Amygdala (tissue), 56 donors: ENCODE results near the gene KNG1.
"Not testable (repeated sequence)": the region's sequence is repeated elsewhere in the genome, so short reads cannot be mapped to it uniquely, and the experiment has no call there.

ENCODE experiments used
- DNase-seq, 56 donors: peaks; one replicate each; lab custom pipeline; 2025; lab: John Stamatoyannopoulos, UW

Gene KNG1

DNA sequence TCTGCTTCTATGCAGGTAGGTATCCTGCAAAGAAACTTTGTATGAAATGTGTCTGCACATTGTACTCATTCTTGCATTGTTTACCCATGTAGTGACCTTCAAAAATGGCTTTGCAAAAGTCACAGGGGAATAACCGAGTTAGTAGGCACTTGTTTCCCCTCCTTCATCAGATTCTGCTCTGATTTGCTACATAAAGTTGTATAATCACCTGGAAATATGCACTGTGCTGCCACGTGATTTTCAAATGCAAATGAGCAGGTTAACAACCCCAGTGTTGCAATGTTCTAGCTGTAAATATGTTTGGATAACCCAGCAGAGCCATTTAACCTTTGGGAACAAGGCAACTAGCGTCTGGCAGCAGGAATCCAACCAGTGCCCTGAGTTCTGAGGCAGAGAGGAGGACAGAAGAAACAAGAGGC, at the start of gene KNG1:
TSS of gene KNG1 (plus strand) at position 321 of the 419 bp plus-strand sequence. CDS start 184 bp downstream, outside the sequence.
- DNase-seq: no peak

GRCh38 chr3:186668426-186668825, 48.7 kb upstream of the KNG1 start:
- no peak for DNase-seq

DNA sequence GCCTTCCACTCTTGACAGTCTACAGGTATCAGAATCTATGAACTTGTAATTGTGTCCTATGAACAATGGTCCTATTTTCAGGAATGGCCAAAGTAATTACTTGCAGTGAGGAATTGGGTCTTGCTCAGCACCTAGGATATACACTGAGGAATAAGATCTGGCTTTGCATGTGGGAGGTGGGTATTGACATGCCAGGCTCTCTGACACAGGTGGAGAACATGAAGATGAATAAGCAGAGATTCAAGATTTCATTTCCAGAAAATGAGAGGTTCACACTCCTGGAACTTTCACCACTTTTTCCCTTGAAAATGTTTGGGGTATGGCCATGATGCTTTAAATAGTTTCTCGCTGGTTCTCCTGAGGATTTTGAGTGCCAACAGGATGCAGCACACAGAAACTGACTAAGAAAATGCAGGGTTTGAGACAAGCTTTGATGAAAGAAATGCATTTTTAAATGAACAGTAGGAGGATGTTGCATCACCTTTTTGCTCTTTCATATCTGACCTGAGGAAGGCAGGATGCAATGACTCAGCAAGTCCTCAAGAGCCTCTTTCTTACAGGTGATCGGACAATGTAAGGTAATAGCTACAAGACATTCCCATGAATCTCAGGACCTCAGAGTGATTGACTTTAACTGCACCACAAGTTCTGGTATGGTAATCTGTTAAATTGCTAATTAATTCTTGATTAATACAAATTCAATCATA, 47.6 kb upstream of the KNG1 start:
- no peak for DNase-seq

DNA sequence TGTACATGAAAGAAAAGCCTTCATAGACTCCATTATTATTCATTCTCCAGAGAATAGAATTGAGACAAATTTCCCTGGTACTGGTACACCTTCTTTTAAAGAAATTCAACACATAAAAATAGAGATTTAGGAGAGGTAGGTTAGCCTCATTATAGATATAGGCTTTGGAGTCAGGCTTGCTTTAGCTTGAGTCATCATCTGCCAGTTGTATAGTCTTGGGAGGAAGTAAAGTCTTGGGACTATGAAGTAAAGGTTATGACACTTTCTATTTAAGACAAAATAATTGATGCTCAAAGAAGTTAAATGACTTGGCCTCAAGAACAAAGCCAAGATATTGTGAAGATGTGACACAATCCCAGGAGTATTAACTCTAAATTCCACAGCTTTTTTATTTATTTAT, 47.0 kb upstream of the KNG1 start:
- no peak for DNase-seq

GRCh38 chr3:186671051-186671450, 46.1 kb upstream of the KNG1 start:
- DNase-seq: no peak

- no peak for DNase-seq
Measured at GRCh38 chr3:186678604-186679003, 38.6 kb upstream of the KNG1 start.

DNA sequence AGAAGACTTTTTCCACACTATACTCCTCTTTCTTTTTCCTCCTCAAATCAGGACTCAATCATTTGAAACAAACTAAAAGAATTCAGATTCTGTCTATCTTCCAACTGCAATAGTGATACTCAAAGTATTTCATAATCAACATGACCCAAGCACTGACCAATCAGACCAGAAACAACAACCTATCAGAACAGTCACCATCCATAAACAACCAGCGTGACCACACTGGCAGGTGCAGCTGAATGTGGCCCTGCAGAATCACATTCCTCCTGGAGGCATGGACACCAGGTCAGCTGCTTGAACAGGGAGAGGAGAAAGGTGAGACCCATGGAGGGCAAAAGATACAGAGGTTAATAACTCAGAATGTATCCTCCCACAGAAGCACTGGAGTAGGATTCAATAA, 38.0 kb upstream of the KNG1 start:
- no peak for DNase-seq

DNA sequence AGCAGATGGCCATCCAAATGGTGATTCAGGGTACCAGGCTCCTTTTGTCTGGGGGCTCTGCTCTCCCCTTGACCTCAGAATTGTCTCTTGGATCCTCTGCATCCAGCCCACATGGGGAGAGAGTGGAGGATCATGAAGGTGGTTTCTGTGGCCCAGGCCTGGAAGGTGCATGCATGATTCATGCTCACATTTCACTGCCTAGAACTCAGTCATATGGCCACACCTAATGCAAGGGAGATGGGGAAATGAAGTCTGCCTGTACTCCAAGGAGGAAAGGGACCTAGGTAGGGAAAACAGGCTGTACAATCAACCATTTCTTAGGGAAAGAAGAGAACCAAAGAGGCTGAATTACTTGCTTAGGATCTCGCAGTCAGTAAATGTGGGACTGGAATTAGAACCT, 36.3 kb upstream of the KNG1 start:
- no peak for DNase-seq

- no peak for DNase-seq
Measured at GRCh38 chr3:186682812-186683211, 34.3 kb upstream of the KNG1 start.

DNA sequence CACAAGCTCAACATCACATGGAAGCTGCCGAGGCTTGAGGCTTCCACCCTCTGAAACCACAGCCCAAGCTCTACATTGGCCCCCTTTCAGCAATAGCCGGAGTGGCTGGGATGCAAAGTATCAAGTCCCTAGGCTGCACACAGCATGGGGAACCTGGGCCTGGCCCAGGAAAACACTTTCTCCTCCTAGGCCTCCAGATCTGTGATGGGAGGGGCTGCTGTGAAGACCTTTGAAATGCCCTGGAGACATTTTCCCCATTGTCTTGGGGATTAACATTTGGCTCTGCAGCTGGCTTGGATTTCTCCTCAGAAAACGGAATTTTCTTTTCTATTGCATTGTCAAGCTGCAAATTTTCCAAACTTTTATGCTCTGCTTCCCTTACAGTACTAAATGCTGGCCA, 33.2 kb upstream of the KNG1 start:
- no peak for DNase-seq

- not testable (repeated sequence) for DNase-seq
Measured at GRCh38 chr3:186686475-186686874, 30.7 kb upstream of the KNG1 start.

DNA sequence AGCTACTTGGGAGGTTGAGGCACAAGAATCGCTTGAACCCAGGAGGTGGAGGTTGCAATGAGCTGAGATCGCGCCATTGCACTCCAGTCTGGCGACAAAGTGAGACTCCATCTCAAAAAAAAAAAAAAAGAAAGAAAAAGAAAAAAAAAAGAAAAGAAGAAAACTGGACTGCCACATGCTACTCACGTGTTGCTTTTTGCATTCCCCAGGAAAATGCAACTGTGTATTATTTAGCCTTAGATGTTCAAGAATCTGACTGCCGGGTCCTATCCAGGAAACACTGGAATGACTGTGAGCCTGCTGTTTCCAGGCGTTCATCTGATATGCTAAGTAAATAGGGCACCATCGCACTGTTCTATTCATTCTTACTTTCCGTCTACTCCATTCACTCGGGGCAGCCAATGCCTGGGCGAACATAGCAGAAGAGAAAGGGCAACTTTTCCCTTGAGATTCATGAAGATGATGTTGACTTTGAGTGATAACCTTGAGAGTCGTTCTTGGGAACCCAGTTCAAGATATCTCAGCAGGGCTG, 30.0 kb upstream of the KNG1 start:
- no peak for DNase-seq

DNA sequence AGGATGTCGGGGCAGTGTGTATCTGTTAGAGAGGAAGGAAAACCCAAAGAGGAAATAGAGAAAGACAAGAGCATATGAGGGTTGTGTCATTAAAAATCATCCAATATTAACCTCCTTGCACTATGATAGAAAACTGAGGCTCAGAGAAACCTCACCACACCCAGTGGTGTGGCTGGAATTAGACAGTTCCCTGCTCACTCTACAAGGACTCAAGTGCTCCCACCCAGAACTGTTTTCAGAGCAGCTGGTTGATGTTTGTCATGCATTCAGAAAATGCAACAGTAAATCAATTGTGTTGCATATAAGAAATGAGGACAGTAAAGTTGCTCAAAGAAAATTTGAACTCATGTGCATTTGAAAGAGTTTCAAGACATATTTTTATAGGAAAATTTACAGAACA, 26.9 kb upstream of the KNG1 start:
- not testable (repeated sequence) for DNase-seq

DNA sequence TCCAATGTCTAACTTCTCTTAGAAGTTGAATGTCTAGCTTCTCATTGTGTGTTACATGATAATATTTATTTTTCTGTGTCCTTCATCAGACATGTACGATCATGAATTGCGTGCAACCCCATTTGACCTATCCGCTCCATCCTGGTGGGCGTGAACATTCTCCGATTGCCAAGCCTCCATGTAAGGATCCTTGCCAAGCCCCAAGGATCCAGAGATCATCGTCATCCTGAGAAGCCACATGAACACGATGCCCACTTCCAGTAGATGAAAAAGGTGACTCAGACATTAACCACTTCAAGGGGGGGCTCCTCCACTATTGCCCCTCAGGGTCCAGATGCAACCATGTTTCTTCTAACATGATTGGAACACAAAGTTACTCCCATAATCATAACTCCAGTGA, 25.5 kb upstream of the KNG1 start:
- DNase-seq: no peak

DNA sequence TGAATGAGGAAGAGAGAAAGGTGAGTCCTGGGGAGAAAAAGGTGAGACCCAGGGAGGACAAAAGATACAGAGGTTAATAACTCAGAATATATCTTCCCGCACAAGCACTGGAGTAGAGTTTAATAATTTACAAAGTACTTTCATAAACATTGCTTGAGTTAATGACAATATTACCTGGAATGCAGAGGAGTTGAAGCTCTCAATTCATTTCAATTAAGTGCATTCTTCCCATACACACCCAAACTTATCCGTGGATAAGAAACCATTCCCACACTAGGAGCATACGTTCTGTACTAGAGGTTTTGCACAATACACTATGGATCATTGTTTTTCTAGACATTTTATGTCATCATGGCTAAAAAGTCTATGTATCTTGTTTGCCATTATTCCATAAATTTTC, 23.3 kb upstream of the KNG1 start:
- DNase-seq: no peak

DNA sequence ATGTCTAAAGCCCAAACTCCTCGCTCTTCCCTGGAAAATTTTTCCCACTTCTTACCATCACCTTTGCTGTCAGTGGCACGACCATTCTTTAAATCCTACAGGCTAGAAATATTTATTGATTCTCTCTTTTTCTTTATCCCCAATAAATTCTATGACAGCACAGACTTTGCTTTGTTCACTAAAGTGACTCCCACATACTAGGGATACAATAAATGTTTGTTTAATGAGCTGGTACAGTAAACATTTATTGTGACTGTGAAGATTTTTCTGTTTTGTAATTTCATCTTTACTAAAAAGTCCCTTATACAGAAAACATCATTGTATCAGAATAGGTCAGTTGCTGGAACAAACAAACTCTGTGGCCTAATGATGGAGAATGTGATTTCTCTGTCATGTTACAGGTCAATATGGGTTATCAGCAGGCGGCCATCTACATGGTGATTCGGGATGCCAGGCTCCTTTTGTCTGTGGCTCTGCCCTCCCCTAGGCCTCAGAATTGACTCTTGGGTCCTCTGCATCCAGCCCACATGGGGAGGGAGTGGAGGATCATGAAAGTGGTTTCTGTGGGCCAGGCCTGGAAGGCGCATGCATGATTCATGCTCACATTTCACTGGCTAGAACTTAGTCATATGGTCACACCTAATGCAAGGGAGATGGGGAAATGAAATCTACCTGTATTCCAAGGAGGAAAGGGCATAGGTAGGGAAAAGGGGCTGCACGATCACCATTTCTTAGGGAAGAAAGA, 22.7 kb upstream of the KNG1 start:
- no peak for DNase-seq

GRCh38 chr3:186696522-186696921, 20.6 kb upstream of the KNG1 start:
- DNase-seq: no peak

- no peak for DNase-seq
Measured at GRCh38 chr3:186697510-186697909, 19.6 kb upstream of the KNG1 start.

DNA sequence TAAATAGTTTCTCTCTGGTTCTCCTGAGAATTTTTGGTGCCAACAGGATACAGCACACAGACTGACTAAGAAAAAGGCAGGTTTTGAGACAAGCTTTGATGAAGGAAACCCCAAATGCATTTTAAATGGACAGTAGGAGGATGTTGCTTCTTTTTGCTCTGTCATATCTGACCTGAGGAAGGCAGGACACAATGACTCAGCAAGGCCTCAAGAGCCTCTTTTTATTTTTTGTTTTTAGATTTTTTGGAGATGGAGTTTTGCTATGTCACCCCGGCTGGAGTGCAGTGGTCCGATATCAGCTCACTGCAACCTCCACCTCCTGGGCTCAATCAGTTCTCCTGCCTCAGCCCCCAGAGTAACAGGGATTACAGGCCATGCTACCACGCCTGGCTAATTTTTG, 16.9 kb upstream of the KNG1 start:
- DNase-seq: no peak

DNA sequence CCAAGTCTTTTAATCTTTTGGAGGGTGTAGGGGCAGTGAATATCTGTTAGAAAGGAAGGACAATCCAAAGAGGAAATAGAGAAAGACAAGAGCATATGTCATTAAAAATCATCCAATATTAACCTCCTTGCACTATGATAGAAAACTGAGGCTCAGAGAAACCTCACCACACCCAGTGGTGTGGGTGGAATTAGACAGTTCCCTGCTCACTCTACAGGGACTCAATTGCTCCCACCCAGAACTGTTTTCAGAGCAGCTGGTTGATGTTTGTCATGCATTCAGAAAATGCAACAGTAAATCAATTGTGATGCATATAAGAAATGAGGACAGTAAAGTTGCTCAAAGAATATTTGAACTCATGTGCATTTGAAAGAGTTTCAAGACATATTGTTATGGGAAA, 14.7 kb upstream of the KNG1 start:
- DNase-seq: not testable (repeated sequence)

DNA sequence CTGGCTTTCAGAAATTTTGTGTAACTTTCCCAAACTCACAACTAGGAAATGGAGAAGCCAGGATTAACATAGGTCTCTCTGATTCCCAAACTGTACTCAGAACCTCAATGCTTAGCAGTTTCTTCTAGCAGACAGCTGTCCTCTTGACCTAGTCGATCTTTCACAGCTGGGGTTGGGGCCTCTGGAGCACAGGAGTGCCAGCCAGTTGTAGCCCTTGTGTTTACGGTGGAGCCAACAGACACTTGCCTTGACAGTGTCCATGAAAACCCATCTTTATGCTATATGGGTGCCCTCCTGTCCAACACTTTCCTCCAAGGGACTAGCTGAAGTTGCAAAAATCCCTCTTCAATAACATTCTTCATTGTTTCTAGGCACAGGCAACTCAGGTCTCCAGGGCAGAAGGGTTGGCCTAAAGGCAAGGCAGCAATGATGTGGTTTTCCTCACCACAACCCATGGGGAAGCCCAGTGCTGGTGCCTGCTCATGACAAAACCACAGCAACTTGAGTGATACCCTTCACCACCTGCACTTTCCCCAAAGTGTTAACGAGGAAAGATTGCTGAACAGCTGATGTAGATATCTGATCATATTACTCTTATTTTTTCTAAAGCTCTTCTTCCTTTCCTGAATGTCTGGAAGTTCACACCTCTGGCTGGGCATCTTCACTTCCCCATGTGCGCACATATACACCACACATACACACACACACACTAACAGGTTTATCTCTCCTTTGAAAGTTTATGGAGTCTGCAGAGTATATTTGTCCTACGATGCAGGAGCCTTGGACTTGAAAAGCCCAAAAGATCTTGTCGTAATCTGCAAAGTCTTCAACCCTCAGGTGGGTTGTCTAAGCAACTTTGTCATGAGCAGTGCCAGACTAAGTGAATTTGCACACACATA, 11.0 kb upstream of the KNG1 start:
- no peak for DNase-seq
